D721Med (cell line): ENCODE results near the gene MEAF6.
"Not testable (repeated sequence)": the region's sequence is repeated elsewhere in the genome, so short reads cannot be mapped to it uniquely, and the experiment has no call there.

ENCODE experiments used
- DNase-seq: peaks from one replicate; pipeline ENCODE4 v3.0.0; 2011; ENCODE audit warnings: low spot score; ENCODE audit not compliant: insufficient read length
- FAIRE-seq: peaks from 2 replicates; lab custom pipeline; 2011; peaks lifted over from hg19 to GRCh38; lab: Jason Lieb, UNC
- CTCF ChIP-seq: IDR thresholded peaks from 2 replicates; pipeline ENCODE4 v1.5.1; 2012; ENCODE audit warnings: mild to moderate bottlenecking, control low read depth; ENCODE audit not compliant: insufficient read depth; ENCODE audit errors: missing control alignments

MEAF6 gene

GRCh38 chr1:37540036-37540785 is 25.6 kb upstream of the MEAF6 start:
- DNase-seq, result no peak
- TF ChIP-seq CTCF, result no peak
- no peak for FAIRE-seq

DNA sequence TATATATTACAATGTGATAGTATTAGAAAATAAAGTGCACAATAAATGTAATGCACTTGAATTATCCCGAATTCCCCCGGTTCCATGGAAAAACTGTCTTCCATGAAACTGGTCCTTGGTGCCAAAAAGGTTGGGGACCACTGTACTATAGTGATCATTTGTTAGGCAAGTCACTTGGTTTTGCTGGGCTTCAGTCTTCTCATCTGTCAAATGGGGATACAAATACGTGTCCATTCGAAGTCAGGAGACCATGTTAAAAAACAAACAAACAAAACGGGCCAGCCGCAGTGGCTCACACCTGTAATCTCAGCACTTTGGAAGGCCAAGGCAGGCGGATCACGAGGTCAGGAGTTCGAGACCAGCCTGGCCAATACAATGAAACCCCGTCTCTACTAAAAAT is 24.6 kb upstream of the MEAF6 start:
- not testable (repeated sequence) for DNase-seq, FAIRE-seq

GRCh38 chr1:37537378-37537777 is 22.8 kb upstream of the MEAF6 start:
- DNase-seq (no peak), FAIRE-seq (no peak)
- no peak for TF ChIP-seq CTCF

- TF ChIP-seq CTCF, result no peak
- FAIRE-seq, result no peak
- no peak for DNase-seq
Observed at GRCh38 chr1:37533317-37534093, 18.9 kb upstream of the MEAF6 start.

DNA sequence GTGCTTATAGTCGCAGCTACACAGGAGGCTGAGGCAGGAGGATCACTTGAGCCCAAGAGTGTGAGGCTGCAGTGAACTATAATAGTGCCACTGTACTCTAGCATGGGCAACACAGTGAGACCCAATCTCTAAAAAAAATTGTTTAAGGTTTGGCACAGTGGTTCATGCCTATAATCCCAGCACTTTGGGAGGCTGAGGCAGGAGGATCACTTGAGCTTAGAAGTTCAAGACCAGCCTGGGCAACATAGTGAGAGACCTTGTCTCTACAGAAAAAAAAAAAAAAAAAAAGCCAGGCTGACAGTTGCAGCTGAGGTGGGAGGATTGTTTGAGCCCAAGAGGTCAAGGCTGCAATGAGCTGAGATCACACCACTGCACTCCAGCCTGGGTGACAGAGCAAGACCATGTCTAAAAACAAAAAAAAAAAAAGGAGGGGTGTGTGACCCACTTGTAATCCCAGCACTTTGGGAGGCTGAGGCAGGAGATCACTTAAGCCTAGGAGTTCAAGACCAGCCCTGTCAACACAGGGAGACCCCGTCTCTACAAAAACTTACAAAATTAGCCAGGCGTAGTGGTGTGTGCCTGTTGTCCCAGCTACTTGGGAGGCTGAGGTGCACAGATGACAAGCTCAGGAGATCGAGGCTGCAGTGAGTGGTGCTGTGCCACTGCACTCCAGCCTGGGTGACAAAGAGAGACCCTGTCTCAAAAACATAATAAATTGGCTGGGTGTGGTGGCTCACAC is 18.0 kb upstream of the MEAF6 start:
- not testable (repeated sequence) for FAIRE-seq, DNase-seq

GRCh38 chr1:37529888-37530287 is 15.3 kb upstream of the MEAF6 start:
- not testable (repeated sequence) for DNase-seq, FAIRE-seq

DNA sequence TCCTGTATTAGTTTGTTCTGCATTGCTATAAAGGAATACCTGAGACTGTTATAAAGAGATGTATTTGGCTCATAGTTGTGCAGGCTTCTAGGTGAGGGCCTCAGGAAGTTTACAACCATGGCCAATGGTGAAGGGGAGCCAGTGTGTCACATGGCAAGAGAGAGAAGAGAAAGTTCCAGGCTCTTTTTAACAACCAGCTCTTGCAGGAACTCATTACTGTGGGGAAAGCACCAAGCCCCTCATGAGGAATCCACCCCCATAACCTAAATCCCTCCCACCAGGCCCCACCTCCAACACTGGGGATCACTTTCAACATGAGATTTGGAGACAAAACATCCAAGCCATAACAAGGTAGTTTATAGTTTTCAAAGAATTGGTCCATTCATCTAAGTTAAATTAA is 5.0 kb upstream of the MEAF6 start:
- FAIRE-seq (no peak), DNase-seq (no peak)
- no peak for TF ChIP-seq CTCF

DNA sequence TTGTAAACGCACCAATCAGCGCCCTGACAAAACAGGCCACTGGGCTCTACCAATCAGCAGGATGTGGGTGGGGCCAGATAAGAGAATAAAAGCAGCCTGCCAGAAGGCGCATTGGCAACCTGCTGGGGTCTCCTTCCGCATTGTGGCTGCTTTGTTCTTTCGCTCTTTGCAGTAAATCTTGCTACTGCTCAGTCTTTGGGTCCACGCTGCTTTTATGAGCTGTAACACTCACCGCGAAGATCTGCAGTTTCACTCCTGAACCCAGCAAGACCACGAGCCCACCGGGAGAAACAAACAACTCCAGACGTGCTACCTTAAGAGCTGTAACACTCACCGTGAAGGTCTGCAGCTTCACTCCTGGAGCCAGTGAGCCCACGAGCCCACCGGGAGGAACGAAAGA is 4.4 kb upstream of the MEAF6 start:
- not testable (repeated sequence) for DNase-seq, FAIRE-seq

GRCh38 chr1:37518241-37518640 is 3.7 kb upstream of the MEAF6 start:
- DNase-seq, FAIRE-seq: not testable (repeated sequence)
